Parietal lobe (tissue), 2 donors: ENCODE results near the gene PLEKHM3. TPM values are rescaled to one million over a fixed set of nuclear protein-coding genes. Genes with fewer than 3 reads are reported as not detected.

Experiments used
- small RNA-seq: library from RNA; depleted of rRNA; stranded (forward); fragments of <200 nt; gene quantifications from one replicate; pipeline ENCODE3, GENCODE V24; 2014; ENCODE audit warnings: low replicate concordance
- total RNA-seq: library from RNA; depleted of rRNA; stranded (reverse); fragments of >200 nt; gene quantifications from one replicate; pipeline ENCODE4 v1.2.3, GENCODE V29; 2014

Gene PLEKHM3, protein sequence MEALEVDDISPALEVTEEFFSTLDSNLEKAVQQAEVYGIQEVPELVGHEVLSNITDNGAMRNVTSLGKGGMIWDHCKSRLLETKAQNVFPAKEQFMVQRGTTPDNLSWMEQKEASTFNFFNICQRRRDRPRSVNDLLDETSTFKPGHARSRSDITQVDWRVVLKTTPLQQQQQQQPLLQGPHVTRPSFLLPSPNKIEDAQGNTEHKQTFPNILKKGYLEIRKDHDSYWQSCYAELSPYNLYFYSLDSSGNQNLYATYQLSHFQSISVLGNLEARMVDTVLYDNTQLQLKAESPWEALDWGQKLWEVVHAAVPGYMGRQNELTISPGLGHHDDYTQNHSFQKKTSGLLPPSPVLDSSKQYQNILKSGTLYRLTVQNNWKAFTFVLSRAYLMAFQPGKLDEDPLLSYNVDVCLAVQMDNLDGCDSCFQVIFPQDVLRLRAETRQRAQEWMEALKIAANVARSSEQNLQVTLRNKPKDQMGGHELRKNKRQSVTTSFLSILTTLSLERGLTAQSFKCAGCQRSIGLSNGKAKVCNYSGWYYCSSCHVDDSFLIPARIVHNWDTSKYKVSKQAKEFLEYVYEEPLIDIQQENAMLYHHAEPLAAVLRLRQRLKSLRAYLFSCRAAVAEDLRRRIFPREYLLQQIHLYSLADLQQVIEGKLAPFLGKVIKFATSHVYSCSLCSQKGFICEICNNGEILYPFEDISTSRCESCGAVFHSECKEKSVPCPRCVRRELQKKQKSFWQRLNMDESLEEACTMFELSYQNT
- 68.9 TPM for total RNA-seq

DNA sequence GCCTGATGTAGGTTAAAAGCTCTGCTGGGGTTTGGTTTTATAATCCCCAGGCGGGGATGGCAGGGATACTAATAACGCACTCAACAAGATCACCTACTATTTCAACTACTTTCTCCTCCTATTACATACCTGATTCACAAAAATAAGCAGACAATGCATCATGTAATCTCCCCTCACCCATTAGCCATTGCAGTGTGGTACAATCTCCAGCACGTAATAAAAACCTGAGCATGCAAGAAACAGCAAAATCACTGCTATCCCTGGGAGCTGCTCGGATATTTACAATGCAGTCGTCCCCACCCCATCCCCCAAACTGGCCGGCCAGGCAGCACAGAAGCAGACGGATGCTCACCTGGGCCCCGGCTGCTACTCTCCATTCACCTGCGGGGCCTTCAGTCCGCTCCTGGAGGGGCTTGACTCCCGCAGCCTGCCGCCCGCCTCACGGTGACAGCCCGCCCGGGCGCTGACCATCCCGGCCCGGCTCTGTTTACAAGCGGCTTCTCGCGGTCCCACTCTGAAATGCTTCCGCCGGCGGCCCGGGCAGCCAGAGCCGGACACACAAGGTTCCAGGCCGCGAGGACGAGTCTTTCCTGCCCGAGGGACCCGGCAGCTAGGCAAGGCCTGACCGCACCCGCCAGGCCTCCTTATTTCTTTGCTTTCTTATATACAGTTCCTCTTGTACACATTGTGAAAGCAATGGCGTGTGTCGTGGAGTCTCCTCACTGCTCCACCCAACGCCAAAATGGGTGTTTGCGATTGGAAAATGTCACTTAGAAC, at the start of gene PLEKHM3:
Gene PLEKHM3 (minus strand): TSS at position 491 of the 777 bp plus-strand sequence. CDS start 23,888 bp downstream, outside the sequence.

Small RNA genes lying within 50 kb of the gene (small RNA-seq; reads per million reads assigned to genes)
- not detected for gene RNA5SP116
- not detected for gene RNU6-360P

Other genes with a start within 250 kb of the PLEKHM3 start
- gene CRYGD, start 99.0 kb upstream of the PLEKHM3 start, total RNA-seq = not detected
- gene CRYGC, start 104.3 kb upstream of the PLEKHM3 start, total RNA-seq = not detected
- not detected for gene CRYGB, start 120.6 kb upstream of the PLEKHM3 start, total RNA-seq
- not detected for gene CRYGA, start 138.1 kb upstream of the PLEKHM3 start, total RNA-seq
- gene C2orf80, start 164.5 kb upstream of the PLEKHM3 start, total RNA-seq = 21.0 TPM
- gene IDH1, start 229.5 kb upstream of the PLEKHM3 start, total RNA-seq = 169 TPM
- gene PIKFYVE, start 240.7 kb upstream of the PLEKHM3 start, total RNA-seq = 63.9 TPM